GM21515 (cell line): Measurements from ENCODE around the gene GLB1L2.

Experiments
- ATAC-seq: cut with Tn5 transposase; IDR thresholded peaks from one replicate; pipeline ENCODE4 v1.9.1; 2021; ENCODE audit not compliant: unreplicated experiment

The GLB1L2 gene

GRCh38 chr11:134346976-134347350 is 15.2 kb downstream of the GLB1L2 start:
- no peak for ATAC-seq

- ATAC-seq = no peak
These were observed 15.7 kb downstream of the GLB1L2 start for GRCh38 chr11:134347441-134347840.

- no peak for ATAC-seq
These were observed 17.5 kb downstream of the GLB1L2 start for GRCh38 chr11:134349109-134349801.

GRCh38 chr11:134349802-134350355 is 18.1 kb downstream of the GLB1L2 start:
- ATAC-seq = peak; percentile 28

GRCh38 chr11:134350381-134350780 is 18.6 kb downstream of the GLB1L2 start:
- peak; percentile 64 for ATAC-seq

GRCh38 chr11:134352111-134352510 is 20.3 kb downstream of the GLB1L2 start:
- ATAC-seq = no peak

GRCh38 chr11:134355136-134355535 is 23.3 kb downstream of the GLB1L2 start:
- no peak for ATAC-seq

- ATAC-seq = no peak
These were observed 23.9 kb downstream of the GLB1L2 start for GRCh38 chr11:134355656-134356055.

- no peak for ATAC-seq
These were observed 25.1 kb downstream of the GLB1L2 start for GRCh38 chr11:134356656-134357544.

- no peak for ATAC-seq
These were observed 25.7 kb downstream of the GLB1L2 start for GRCh38 chr11:134357545-134357839.

GRCh38 chr11:134358165-134358855 is 26.5 kb downstream of the GLB1L2 start:
- no peak for ATAC-seq

- ATAC-seq = no peak
These were observed 27.2 kb downstream of the GLB1L2 start for GRCh38 chr11:134358856-134359490.

GRCh38 chr11:134359646-134360045 is 27.9 kb downstream of the GLB1L2 start:
- no peak for ATAC-seq

- peak; percentile 93 for ATAC-seq
These were observed 28.5 kb downstream of the GLB1L2 start for GRCh38 chr11:134360050-134360835.

GRCh38 chr11:134361661-134362060 is 29.9 kb downstream of the GLB1L2 start:
- ATAC-seq = no peak

- ATAC-seq = no peak
These were observed 30.6 kb downstream of the GLB1L2 start for GRCh38 chr11:134362192-134362901.

- no peak for ATAC-seq
These were observed 31.4 kb downstream of the GLB1L2 start for GRCh38 chr11:134363161-134363560.

- ATAC-seq = no peak
These were observed 31.8 kb downstream of the GLB1L2 start for GRCh38 chr11:134363592-134363991.

- no peak for ATAC-seq
These were observed 32.5 kb downstream of the GLB1L2 start for GRCh38 chr11:134364261-134364660.
